Hypothalamus (tissue), 51 donors: ENCODE data around the gene CAPN3.

ENCODE experiments used
- DNase-seq, 51 donors: peaks; one replicate each; lab custom pipeline; 2025; lab: John Stamatoyannopoulos, UW

Gene CAPN3

GRCh38 chr15:42387603-42388002, 28.3 kb downstream of the CAPN3 start:
- peak in 1 of 51 donors; percentile 24 for DNase-seq

- no peak for DNase-seq
Observed at GRCh38 chr15:42392309-42393024, 33.2 kb downstream of the CAPN3 start.

- no peak for DNase-seq
Observed at GRCh38 chr15:42394106-42394505, 34.8 kb downstream of the CAPN3 start.

- no peak for DNase-seq
Observed at GRCh38 chr15:42395838-42396237, 36.5 kb downstream of the CAPN3 start.

GRCh38 chr15:42401544-42402454, 42.5 kb downstream of the CAPN3 start:
- no peak for DNase-seq

GRCh38 chr15:42402455-42403205, 43.3 kb downstream of the CAPN3 start:
- no peak for DNase-seq

- DNase-seq, result no peak
Observed at GRCh38 chr15:42403389-42403788, 44.1 kb downstream of the CAPN3 start.

- peak in 50 of 51 donors; percentile 20 to 91 (median 74) for DNase-seq
Observed at GRCh38 chr15:42404461-42405235, 45.3 kb downstream of the CAPN3 start.

GRCh38 chr15:42405863-42406482, 46.7 kb downstream of the CAPN3 start:
- DNase-seq, result peak in 8 of 51 donors; percentile 11 to 44 (median 29)

GRCh38 chr15:42408178-42408577, 48.9 kb downstream of the CAPN3 start:
- DNase-seq, result no peak

- DNase-seq, result no peak
Observed at GRCh38 chr15:42409011-42409410, 49.7 kb downstream of the CAPN3 start.

GRCh38 chr15:42411884-42412283, 52.6 kb downstream of the CAPN3 start:
- no peak for DNase-seq

- DNase-seq, result no peak
Observed at GRCh38 chr15:42413920-42414319, 54.6 kb downstream of the CAPN3 start.

GRCh38 chr15:42419369-42419768, 60.1 kb downstream of the CAPN3 start:
- no peak for DNase-seq

GRCh38 chr15:42421376-42421775, 62.1 kb downstream of the CAPN3 start:
- DNase-seq, result no peak

- DNase-seq, result no peak
Observed at GRCh38 chr15:42427429-42428223, 68.3 kb downstream of the CAPN3 start.

GRCh38 chr15:42444415-42445063, 85.2 kb downstream of the CAPN3 start:
- DNase-seq, result no peak

- no peak for DNase-seq
Observed at GRCh38 chr15:42445551-42445950, 86.2 kb downstream of the CAPN3 start.
